ENCODE results near the gene PACSIN1. TPM values are rescaled to one million over a fixed set of nuclear protein-coding genes. Genes with fewer than 3 reads are reported as not detected.

The PACSIN1 gene
- total RNA-seq, 1 experiment from 2014 or later, result 0.26 TPM

DNA sequence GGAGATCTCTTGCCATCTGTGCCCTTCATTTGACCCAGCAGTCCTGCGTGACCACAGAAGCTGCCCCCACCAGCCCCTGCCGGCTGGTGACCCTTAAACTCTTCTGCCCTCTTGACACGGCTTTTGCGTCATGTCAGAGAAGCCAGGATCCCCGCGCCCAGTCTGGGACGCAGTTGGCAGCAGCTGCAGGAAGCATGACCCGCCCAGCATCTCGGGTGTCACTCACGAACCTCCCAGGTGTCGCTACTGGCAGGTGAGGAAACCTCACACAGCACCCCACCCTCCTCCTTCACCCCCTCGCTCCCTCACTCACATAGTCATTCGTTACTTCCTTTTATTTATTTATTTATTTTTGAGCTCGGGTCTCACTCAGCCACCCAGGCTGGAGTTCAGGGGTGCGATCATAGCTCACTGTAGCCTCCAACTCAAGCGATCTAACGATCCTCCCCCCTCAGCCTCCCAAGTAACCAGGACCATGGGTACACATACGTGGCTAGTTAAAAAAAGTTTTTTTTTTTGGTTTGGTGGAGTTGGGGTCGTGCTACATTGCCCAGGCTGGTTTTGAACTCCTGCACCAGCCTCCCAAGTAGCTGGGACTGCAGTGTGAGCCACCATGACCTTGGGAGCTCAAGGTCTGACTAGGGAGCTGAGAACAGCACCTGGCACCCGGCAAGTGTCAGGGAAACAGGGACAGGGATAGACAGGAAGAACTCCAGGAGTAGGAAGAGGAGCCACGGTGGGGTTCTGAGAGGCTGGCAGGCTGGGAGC, 104.4 kb downstream of the PACSIN1 start:
- peaks cover 12% of the 10 kb centered on the region for H3K4me1 Mint-ChIP-seq (ENCODE audit: low read depth, unreplicated experiment)
- intact Hi-C loops (cut with micrococcal nuclease; ENCODE audit: unreplicated experiment), result no loop called here
- no peak overlapping the region for H3K4me3 Mint-ChIP-seq (ENCODE audit: low read depth, unreplicated experiment)
- peaks cover 13% of the 10 kb centered on the region for H3K27me3 Mint-ChIP-seq (ENCODE audit: unreplicated experiment)
- no peak overlapping the region for H3K27ac Mint-ChIP-seq (ENCODE audit: unreplicated experiment)
- TF ChIP-seq, protein P1, sequence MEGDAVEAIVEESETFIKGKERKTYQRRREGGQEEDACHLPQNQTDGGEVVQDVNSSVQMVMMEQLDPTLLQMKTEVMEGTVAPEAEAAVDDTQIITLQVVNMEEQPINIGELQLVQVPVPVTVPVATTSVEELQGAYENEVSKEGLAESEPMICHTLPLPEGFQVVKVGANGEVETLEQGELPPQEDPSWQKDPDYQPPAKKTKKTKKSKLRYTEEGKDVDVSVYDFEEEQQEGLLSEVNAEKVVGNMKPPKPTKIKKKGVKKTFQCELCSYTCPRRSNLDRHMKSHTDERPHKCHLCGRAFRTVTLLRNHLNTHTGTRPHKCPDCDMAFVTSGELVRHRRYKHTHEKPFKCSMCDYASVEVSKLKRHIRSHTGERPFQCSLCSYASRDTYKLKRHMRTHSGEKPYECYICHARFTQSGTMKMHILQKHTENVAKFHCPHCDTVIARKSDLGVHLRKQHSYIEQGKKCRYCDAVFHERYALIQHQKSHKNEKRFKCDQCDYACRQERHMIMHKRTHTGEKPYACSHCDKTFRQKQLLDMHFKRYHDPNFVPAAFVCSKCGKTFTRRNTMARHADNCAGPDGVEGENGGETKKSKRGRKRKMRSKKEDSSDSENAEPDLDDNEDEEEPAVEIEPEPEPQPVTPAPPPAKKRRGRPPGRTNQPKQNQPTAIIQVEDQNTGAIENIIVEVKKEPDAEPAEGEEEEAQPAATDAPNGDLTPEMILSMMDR (IDR thresholded peaks at IDR 0.05; ENCODE audit: unreplicated experiment), result no peak
- DNase-seq, result no peak
- peaks cover 20% of the 10 kb centered on the region for H3K36me3 Mint-ChIP-seq (ENCODE audit: insufficient read depth, unreplicated experiment)
- no TSS peak for BruUV-seq (replicated peaks)
- CTCF ChIA-PET, result interaction anchor here (0.6 kb wide), 1 partner anchor 103 kb away, joined by 3 read pairs; no protein-coding TSS in a partner anchor
- H3K9me3 Mint-ChIP-seq (ENCODE audit: low read depth, unreplicated experiment), result no peaks in the 10 kb centered on the region

DNA sequence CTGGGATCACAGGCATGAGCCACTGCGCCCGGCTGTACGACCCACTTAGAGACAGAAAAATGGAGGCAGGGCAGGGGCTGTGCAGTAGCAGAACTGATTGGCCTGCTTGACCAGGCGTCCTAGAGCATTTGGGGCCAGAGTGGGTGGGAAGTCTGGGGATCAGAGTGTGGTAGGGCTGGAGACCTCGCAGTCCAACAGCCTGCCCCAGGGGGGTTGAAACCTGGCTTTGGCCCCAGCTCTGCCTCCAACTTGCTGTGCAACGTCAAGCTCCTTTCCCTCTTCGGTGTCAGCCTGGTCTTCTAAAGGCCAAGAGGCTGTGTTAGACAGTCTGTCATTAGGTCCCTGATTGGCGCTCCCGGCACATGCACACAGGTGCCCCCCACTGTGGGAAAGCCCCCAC, 105.5 kb downstream of the PACSIN1 start:
- H3K27me3 Mint-ChIP-seq (ENCODE audit: unreplicated experiment), result peaks cover 13% of the 10 kb centered on the region
- intact Hi-C loops (cut with micrococcal nuclease; ENCODE audit: unreplicated experiment), result no loop called here
- no TSS peak for BruUV-seq (replicated peaks)
- H3K27ac Mint-ChIP-seq (ENCODE audit: unreplicated experiment), result no peak overlapping the region
- CTCF ChIA-PET, result interaction anchor here (0.6 kb wide), 1 partner anchor 15 kb away, joined by 5 read pairs; no protein-coding TSS in a partner anchor
- no peak overlapping the region for H3K4me3 Mint-ChIP-seq (ENCODE audit: low read depth, unreplicated experiment)
- H3K9me3 Mint-ChIP-seq (ENCODE audit: low read depth, unreplicated experiment), result no peaks in the 10 kb centered on the region
- TF ChIP-seq, protein P1 (IDR thresholded peaks at IDR 0.05; ENCODE audit: unreplicated experiment), result no peak
- no peak for DNase-seq
- H3K4me1 Mint-ChIP-seq (ENCODE audit: low read depth, unreplicated experiment), result peaks cover 14% of the 10 kb centered on the region
- peaks cover 26% of the 10 kb centered on the region for H3K36me3 Mint-ChIP-seq (ENCODE audit: insufficient read depth, unreplicated experiment)

DNA sequence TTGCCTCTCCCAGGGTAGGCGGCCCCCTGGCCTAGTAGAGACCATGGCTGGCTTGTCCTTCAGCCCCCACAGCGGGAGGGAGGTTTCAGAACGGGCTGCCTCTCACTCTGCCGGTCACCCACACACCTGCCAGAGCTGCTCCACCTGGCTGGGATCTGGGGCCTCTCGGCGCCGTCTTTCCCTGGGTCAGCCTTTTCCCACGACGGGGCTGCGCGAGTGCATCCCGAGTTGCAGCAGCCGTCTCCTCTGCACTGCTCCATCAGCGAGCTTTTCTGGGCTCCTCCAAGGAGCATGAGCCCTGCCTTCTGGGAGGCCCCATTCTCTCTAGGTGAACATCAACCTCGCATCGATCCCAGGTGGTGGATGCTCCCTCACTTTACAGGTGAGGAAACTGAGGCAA, 106.1 kb downstream of the PACSIN1 start:
- Mint-ChIP-seq H3K27me3 (ENCODE audit: unreplicated experiment) (peaks cover 13% of the 10 kb centered on the region), H3K4me1 (ENCODE audit: low read depth, unreplicated experiment) (peaks cover 18% of the 10 kb centered on the region), H3K4me3 (ENCODE audit: low read depth, unreplicated experiment) (no peak overlapping the region), H3K9me3 (ENCODE audit: low read depth, unreplicated experiment) (no peaks in the 10 kb centered on the region), H3K36me3 (ENCODE audit: insufficient read depth, unreplicated experiment) (peaks cover 26% of the 10 kb centered on the region), H3K27ac (ENCODE audit: unreplicated experiment) (no peak overlapping the region)
- no TSS peak for BruUV-seq (replicated peaks)
- intact Hi-C loops (cut with micrococcal nuclease; ENCODE audit: unreplicated experiment), result no loop called here
- DNase-seq, result no peak
- TF ChIP-seq, protein P1 (IDR thresholded peaks at IDR 0.05; ENCODE audit: unreplicated experiment), result no peak
- CTCF ChIA-PET, result no interaction called here

DNA sequence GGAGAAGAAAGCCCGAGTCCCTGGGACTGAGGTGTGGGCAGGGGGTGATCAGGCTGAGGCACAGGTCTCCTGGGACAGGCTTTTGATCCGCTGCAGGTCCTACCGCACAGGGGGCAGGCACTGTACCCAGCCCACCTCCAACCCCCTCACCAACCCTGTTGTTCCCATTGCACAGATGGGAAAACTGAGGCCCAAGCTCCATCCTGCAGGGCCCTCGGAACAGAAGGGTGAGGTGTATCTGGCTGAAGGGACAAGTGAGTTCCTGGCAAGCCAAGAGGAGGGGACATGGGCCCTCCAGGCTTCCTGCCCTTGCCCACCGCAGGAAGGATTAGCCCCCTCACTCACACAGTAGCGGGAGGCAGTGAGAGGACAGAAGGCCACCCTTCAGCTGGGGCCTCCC, 106.7 kb downstream of the PACSIN1 start:
- peaks cover 13% of the 10 kb centered on the region for H3K27me3 Mint-ChIP-seq (ENCODE audit: unreplicated experiment)
- H3K36me3 Mint-ChIP-seq (ENCODE audit: insufficient read depth, unreplicated experiment), result peaks cover 26% of the 10 kb centered on the region
- DNase-seq, result no peak
- no peaks in the 10 kb centered on the region for H3K9me3 Mint-ChIP-seq (ENCODE audit: low read depth, unreplicated experiment)
- no peak overlapping the region for H3K4me3 Mint-ChIP-seq (ENCODE audit: low read depth, unreplicated experiment)
- H3K4me1 Mint-ChIP-seq (ENCODE audit: low read depth, unreplicated experiment), result peaks cover 18% of the 10 kb centered on the region
- intact Hi-C loops (cut with micrococcal nuclease; ENCODE audit: unreplicated experiment), result no loop called here
- H3K27ac Mint-ChIP-seq (ENCODE audit: unreplicated experiment), result no peak overlapping the region
- CTCF ChIA-PET, result no interaction called here
- no TSS peak for BruUV-seq (replicated peaks)
- TF ChIP-seq, protein P1 (IDR thresholded peaks at IDR 0.05; ENCODE audit: unreplicated experiment), result no peak

Data from Calu3 (cell line).